ENCODE measurements around the gene PSMD8. TPM values are rescaled to one million over a fixed set of nuclear protein-coding genes. Genes with fewer than 3 reads are reported as not detected.
"Not testable (repeated sequence)": the region's sequence is repeated elsewhere in the genome, so short reads cannot be mapped to it uniquely, and the experiment has no call there.

PSMD8 gene
- 151 TPM for polyA plus RNA-seq (2012; ENCODE audit: missing spikeins)

- DNase-seq (ENCODE audit: insufficient read length), result peak; percentile 95
- TF ChIP-seq POLR2A (IDR thresholded peaks at IDR 0.05; ENCODE audit: low read depth, low read length) (peak; percentile 98), POLR2AphosphoS5 (IDR thresholded peaks at IDR 0.05; ENCODE audit: low read depth, low read length) (peak; percentile 92), TAF1 (IDR thresholded peaks at IDR 0.05; ENCODE audit: borderline replicate concordance, low read depth, low read length) (peak; percentile 98)
- peak; percentile 99 for FAIRE-seq
These were observed at the start of gene PSMD8 for GRCh38 chr19:38374332-38375097. TSS of gene PSMD8 (plus strand) at chr19:38374571. CDS start at chr19:38374602, 31 bp downstream.

- no peak for TF ChIP-seq TAF1 (IDR thresholded peaks at IDR 0.05; ENCODE audit: borderline replicate concordance, low read depth, low read length)
- no peak for TF ChIP-seq POLR2A (IDR thresholded peaks at IDR 0.05; ENCODE audit: low read depth, low read length)
- no peak for TF ChIP-seq POLR2AphosphoS5 (IDR thresholded peaks at IDR 0.05; ENCODE audit: low read depth, low read length)
- DNase-seq (ENCODE audit: insufficient read length) (no peak), FAIRE-seq (no peak)
These were observed 47.8 kb upstream of the PSMD8 start for GRCh38 chr19:38326591-38326990.

- FAIRE-seq (no peak), DNase-seq (ENCODE audit: insufficient read length) (no peak)
- TF ChIP-seq TAF1 (IDR thresholded peaks at IDR 0.05; ENCODE audit: borderline replicate concordance, low read depth, low read length), result no peak
- TF ChIP-seq POLR2A (IDR thresholded peaks at IDR 0.05; ENCODE audit: low read depth, low read length), result no peak
- no peak for TF ChIP-seq POLR2AphosphoS5 (IDR thresholded peaks at IDR 0.05; ENCODE audit: low read depth, low read length)
These were observed 44.7 kb upstream of the PSMD8 start for GRCh38 chr19:38329651-38330050.

- FAIRE-seq (no peak), DNase-seq (ENCODE audit: insufficient read length) (no peak)
- no peak for TF ChIP-seq POLR2AphosphoS5 (IDR thresholded peaks at IDR 0.05; ENCODE audit: low read depth, low read length)
- no peak for TF ChIP-seq TAF1 (IDR thresholded peaks at IDR 0.05; ENCODE audit: borderline replicate concordance, low read depth, low read length)
- TF ChIP-seq POLR2A (IDR thresholded peaks at IDR 0.05; ENCODE audit: low read depth, low read length), result no peak
These were observed 42.6 kb upstream of the PSMD8 start for GRCh38 chr19:38331728-38332127.

- TF ChIP-seq TAF1 (IDR thresholded peaks at IDR 0.05; ENCODE audit: borderline replicate concordance, low read depth, low read length) (no peak), POLR2AphosphoS5 (IDR thresholded peaks at IDR 0.05; ENCODE audit: low read depth, low read length) (no peak), POLR2A (IDR thresholded peaks at IDR 0.05; ENCODE audit: low read depth, low read length) (no peak)
- no peak for FAIRE-seq
- DNase-seq (ENCODE audit: insufficient read length), result no peak
These were observed 41.1 kb upstream of the PSMD8 start for GRCh38 chr19:38333245-38333644.

- FAIRE-seq (no peak), DNase-seq (ENCODE audit: insufficient read length) (peak; percentile 94)
- TF ChIP-seq POLR2AphosphoS5 (IDR thresholded peaks at IDR 0.05; ENCODE audit: low read depth, low read length) (no peak), TAF1 (IDR thresholded peaks at IDR 0.05; ENCODE audit: borderline replicate concordance, low read depth, low read length) (0 out of 2 replicates have a peak, but pooled peaks have one; percentile 28)
These were observed 38.3 kb upstream of the PSMD8 start for GRCh38 chr19:38335949-38336637.

GRCh38 chr19:38336638-38337359 is 37.6 kb upstream of the PSMD8 start:
- no peak for FAIRE-seq
- TF ChIP-seq POLR2A (IDR thresholded peaks at IDR 0.05; ENCODE audit: low read depth, low read length) (no peak), POLR2AphosphoS5 (IDR thresholded peaks at IDR 0.05; ENCODE audit: low read depth, low read length) (no peak), TAF1 (IDR thresholded peaks at IDR 0.05; ENCODE audit: borderline replicate concordance, low read depth, low read length) (0 out of 2 replicates have a peak, but pooled peaks have one; percentile 7)
- peak; percentile 80 for DNase-seq (ENCODE audit: insufficient read length)

GRCh38 chr19:38337360-38337653 is 37.1 kb upstream of the PSMD8 start:
- FAIRE-seq, result no peak
- no peak for DNase-seq (ENCODE audit: insufficient read length)
- TF ChIP-seq POLR2AphosphoS5 (IDR thresholded peaks at IDR 0.05; ENCODE audit: low read depth, low read length) (no peak), TAF1 (IDR thresholded peaks at IDR 0.05; ENCODE audit: borderline replicate concordance, low read depth, low read length) (no peak), POLR2A (IDR thresholded peaks at IDR 0.05; ENCODE audit: low read depth, low read length) (no peak)

- FAIRE-seq, result not testable (repeated sequence)
These were observed 35.4 kb upstream of the PSMD8 start for GRCh38 chr19:38339011-38339410.

GRCh38 chr19:38340927-38341326 is 33.4 kb upstream of the PSMD8 start:
- FAIRE-seq (no peak), DNase-seq (ENCODE audit: insufficient read length) (no peak)
- TF ChIP-seq POLR2AphosphoS5 (IDR thresholded peaks at IDR 0.05; ENCODE audit: low read depth, low read length) (no peak), POLR2A (IDR thresholded peaks at IDR 0.05; ENCODE audit: low read depth, low read length) (no peak), TAF1 (IDR thresholded peaks at IDR 0.05; ENCODE audit: borderline replicate concordance, low read depth, low read length) (no peak)

More at GRCh38 chr19:38339011-38339410, 35.4 kb upstream of the PSMD8 start:
- DNase-seq (ENCODE audit: insufficient read length), result not testable (repeated sequence)

- no peak for FAIRE-seq
- no peak for DNase-seq (ENCODE audit: insufficient read length)
- no peak for TF ChIP-seq POLR2AphosphoS5 (IDR thresholded peaks at IDR 0.05; ENCODE audit: low read depth, low read length)
- TF ChIP-seq POLR2A (IDR thresholded peaks at IDR 0.05; ENCODE audit: low read depth, low read length), result no peak
- TF ChIP-seq TAF1 (IDR thresholded peaks at IDR 0.05; ENCODE audit: borderline replicate concordance, low read depth, low read length), result no peak
These were observed 27.5 kb upstream of the PSMD8 start for GRCh38 chr19:38346837-38347236.

Data from GM12892 (cell line).